PC-3 (cell line): ENCODE data around the gene MICALL2. TPM values are rescaled to one million over a fixed set of nuclear protein-coding genes. Genes with fewer than 3 reads are reported as not detected.
A peak's percentile ranks its signal among the peaks of the same experiment; 100 is the strongest.

ENCODE experiments used
- ATAC-seq: fragments of 200-7000 bp; cut with Tn5 transposase; 2 replicates; pipeline ENCODE4 v1.9.1; 2020; ENCODE audit warnings: mild to moderate bottlenecking, moderate library complexity
- BruUV-seq: library from RNA; stranded (reverse); fragments of 400-500 nt; replicated peaks from 2 replicates; lab custom pipeline; 2021; lab: Mats Ljungman, UMichigan
- CTCF ChIA-PET: fragments of 300-600 bp; sonication (Branson Sonifier 250); formaldehyde crosslinking; loops from one replicate; lab custom pipeline; 2022; ENCODE audit warnings: antibody characterized with exemption; lab: Charles Lee
- POLR2A ChIA-PET: fragments of 300-600 bp; sonication (Branson Sonifier 250); formaldehyde crosslinking; loops from one replicate; lab custom pipeline; 2022; ENCODE audit warnings: antibody characterized with exemption; ENCODE audit not compliant: unreplicated experiment; lab: Charles Lee
- DNase-seq: peaks from one replicate; pipeline ENCODE4 v3.0.0-alpha.2; 2015
- H2AFZ ChIP-seq: fragments of 300-600 bp; sonication (generic); 2 replicates; pipeline ENCODE4 v1.6.0; 2016; ENCODE audit warnings: antibody characterized with exemption, low read length
- H3F3A ChIP-seq: fragments of 300-600 bp; sonication (generic); one replicate; pipeline ENCODE4 v1.6.0; 2017; ENCODE audit warnings: antibody characterized with exemption, low read length, control low read depth, mild to moderate bottlenecking; ENCODE audit not compliant: unreplicated experiment
- H3K27ac ChIP-seq: fragments of 300-600 bp; sonication (generic); 2 replicates; pipeline ENCODE4 v1.5.1; 2016; ENCODE audit warnings: mild to moderate bottlenecking, low read length
- H3K27me3 ChIP-seq: fragments of 300-600 bp; sonication (generic); 2 replicates; pipeline ENCODE4 v1.6.1; 2016; ENCODE audit warnings: low read length, mixed read lengths
- H3K36me3 ChIP-seq: fragments of 300-600 bp; sonication (generic); 2 replicates; pipeline ENCODE4 v1.6.1; 2016; ENCODE audit warnings: low read depth, mixed run types, low read length, mixed read lengths
- H3K4me1 ChIP-seq: fragments of 300-600 bp; sonication (generic); 2 replicates; pipeline ENCODE4 v1.5.1; 2016; ENCODE audit warnings: low read length; ENCODE audit not compliant: insufficient read depth
- H3K4me2 ChIP-seq: fragments of 300-600 bp; sonication (generic); 2 replicates; pipeline ENCODE4 v1.6.0; 2016; ENCODE audit warnings: low read length
- H3K4me3 ChIP-seq: fragments of 300-600 bp; sonication (generic); 2 replicates; pipeline ENCODE4 v1.5.1; 2016; ENCODE audit warnings: mild to moderate bottlenecking, low read length, mixed read lengths
- H3K79me2 ChIP-seq: fragments of 300-600 bp; sonication (generic); 2 replicates; pipeline ENCODE4 v1.6.1; 2017; ENCODE audit warnings: low read length, mixed read lengths
- H3K9ac ChIP-seq: fragments of 300-600 bp; sonication (generic); 2 replicates; pipeline ENCODE4 v1.6.0; 2016; ENCODE audit warnings: mild to moderate bottlenecking, low read length
- H3K9me2 ChIP-seq: fragments of 300-600 bp; sonication (generic); replicated peaks from 2 replicates; pipeline ENCODE4 v1.6.1; 2016; ENCODE audit warnings: mixed run types, low read length, mixed read lengths
- H3K9me3 ChIP-seq: fragments of 300-600 bp; sonication (generic); 2 replicates; pipeline ENCODE4 v1.6.1; 2016; ENCODE audit warnings: low read length, mixed read lengths
- H4K20me1 ChIP-seq: fragments of 300-600 bp; sonication (generic); 2 replicates; pipeline ENCODE4 v1.6.1; 2016; ENCODE audit warnings: low read length, mixed read lengths
- EZH2 ChIP-seq: fragments of 300-600 bp; sonication (generic); IDR thresholded peaks from one replicate; pipeline ENCODE4 v1.6.1; 2017; ENCODE audit warnings: antibody characterized with exemption, mild to moderate bottlenecking, low read length; ENCODE audit not compliant: unreplicated experiment
- EZH2phosphoT487 ChIP-seq: fragments of 300-600 bp; sonication (generic); IDR thresholded peaks from 2 replicates; pipeline ENCODE4 v1.6.1; 2018; ENCODE audit warnings: mild to moderate bottlenecking, antibody characterized with exemption, low read length, borderline replicate concordance
- intact Hi-C: fragments of 100-400 bp; cut with micrococcal nuclease; formaldehyde crosslinking; loops from 2 replicates; pipeline ENCODE4 v1.9.0; 2023
- total RNA-seq: library from RNA; depleted of rRNA; stranded (reverse); fragments of >200 nt; gene quantifications from 2 replicates; pipeline ENCODE4 v1.2.3, GENCODE V29; 2014
- TF ChIP-seq, protein P1 (sequence below): fragments of 300-600 bp; sonication (generic); conservative IDR thresholded peaks from 2 replicates; pipeline ENCODE4 v1.5.1; 2017; ENCODE audit warnings: antibody characterized with exemption, low read depth, mild to moderate bottlenecking, low read length

MICALL2 gene
- total RNA-seq, 1 experiment from 2014 or later: 52.8 TPM

DNA sequence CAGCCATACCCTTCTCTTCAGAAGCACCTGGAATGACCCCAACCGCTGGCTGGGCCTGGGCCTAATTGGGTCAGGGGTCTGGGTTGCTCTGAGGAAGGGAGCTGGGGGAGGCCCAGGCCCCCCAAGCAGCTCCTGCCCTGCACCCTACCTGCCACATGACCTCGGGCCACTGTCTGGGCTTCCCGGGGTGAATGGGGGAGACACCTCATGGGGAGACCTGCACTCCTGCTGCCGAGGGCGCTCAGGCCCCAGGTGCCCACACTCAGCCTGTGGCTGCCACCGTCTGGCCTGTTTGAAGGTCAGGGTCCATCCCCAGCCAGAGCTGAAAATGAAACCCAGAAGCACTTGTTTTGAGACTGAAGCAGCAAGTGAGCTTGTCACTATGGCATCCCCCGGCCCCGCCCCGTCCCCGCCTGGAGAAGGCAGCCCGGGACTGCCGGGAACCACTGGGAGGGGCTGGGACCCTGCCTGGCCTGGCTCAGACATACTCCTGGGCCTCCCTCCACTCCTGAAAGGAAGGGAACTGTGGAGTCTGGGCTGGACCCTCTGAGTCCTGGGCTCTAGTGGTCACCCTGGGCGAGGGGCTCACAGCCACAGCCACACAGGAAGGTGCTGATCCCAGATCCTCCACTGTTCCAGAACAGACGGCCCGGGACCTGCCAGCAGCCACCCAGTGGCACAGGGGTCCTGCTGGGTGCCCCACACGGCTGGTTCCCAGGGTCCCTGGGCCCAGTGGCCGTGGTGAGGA is 7.4 kb upstream of the MICALL2 start:
- Histone ChIP-seq H3K27ac (no peak overlapping the region), H3K4me3 (no peak overlapping the region), H3K27me3 (no peaks in the 10 kb centered on the region), H3K4me1 (0 out of 2 replicates have a peak, but pooled peaks cover 7% of the 10 kb centered on the region), H3K79me2 (no peaks in the 10 kb centered on the region), H2AFZ (no peak overlapping the region), H3K9ac (no peak overlapping the region), H3F3A (no peaks in the 10 kb centered on the region), H3K4me2 (no peak overlapping the region), H3K9me2 (no peaks in the 10 kb centered on the region), H4K20me1 (no peaks in the 10 kb centered on the region), H3K9me3 (no peaks in the 10 kb centered on the region), H3K36me3 (no peaks in the 10 kb centered on the region)
- no peak for TF ChIP-seq EZH2phosphoT487
- no peak for TF ChIP-seq EZH2
- TF ChIP-seq, protein P1, sequence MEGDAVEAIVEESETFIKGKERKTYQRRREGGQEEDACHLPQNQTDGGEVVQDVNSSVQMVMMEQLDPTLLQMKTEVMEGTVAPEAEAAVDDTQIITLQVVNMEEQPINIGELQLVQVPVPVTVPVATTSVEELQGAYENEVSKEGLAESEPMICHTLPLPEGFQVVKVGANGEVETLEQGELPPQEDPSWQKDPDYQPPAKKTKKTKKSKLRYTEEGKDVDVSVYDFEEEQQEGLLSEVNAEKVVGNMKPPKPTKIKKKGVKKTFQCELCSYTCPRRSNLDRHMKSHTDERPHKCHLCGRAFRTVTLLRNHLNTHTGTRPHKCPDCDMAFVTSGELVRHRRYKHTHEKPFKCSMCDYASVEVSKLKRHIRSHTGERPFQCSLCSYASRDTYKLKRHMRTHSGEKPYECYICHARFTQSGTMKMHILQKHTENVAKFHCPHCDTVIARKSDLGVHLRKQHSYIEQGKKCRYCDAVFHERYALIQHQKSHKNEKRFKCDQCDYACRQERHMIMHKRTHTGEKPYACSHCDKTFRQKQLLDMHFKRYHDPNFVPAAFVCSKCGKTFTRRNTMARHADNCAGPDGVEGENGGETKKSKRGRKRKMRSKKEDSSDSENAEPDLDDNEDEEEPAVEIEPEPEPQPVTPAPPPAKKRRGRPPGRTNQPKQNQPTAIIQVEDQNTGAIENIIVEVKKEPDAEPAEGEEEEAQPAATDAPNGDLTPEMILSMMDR: no peak
- DNase-seq: peak; percentile 29
- peak; percentile 59 for ATAC-seq
- ChIA-PET CTCF (no interaction called here), POLR2A (no interaction called here)
- no TSS peak for BruUV-seq
- intact Hi-C loops: no loop called here

DNA sequence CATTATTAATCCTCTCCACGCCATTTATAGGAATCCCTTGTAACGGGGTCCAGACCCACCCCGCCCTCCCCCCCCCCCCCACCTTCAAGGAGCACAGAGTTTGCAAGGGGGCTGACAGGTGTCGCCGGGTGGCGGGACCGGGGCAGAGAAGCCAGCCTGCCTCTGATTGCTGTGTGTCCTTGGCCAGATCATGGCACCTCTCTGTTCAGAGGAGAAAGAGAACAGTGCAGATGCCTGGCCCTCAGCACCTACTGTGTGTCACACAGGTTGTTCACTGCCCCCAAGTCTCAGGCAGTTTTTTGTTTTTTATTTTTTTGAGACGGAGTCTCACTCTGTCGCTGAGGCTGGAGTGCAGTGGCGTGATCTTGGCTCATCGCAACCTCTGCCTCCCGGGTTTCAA is 5.4 kb upstream of the MICALL2 start:
- no peaks in the 10 kb centered on the region for H3K36me3 ChIP-seq
- no peaks in the 10 kb centered on the region for H4K20me1 ChIP-seq
- no peaks in the 10 kb centered on the region for H3K9me2 ChIP-seq
- H3K9ac ChIP-seq: no peak overlapping the region
- ChIA-PET POLR2A (no interaction called here), CTCF (no interaction called here)
- no peaks in the 10 kb centered on the region for H3K79me2 ChIP-seq
- no peaks in the 10 kb centered on the region for H3K9me3 ChIP-seq
- DNase-seq (no peak), ATAC-seq (no peak)
- H3K4me2 ChIP-seq: no peak overlapping the region
- no TSS peak for BruUV-seq
- no peak overlapping the region for H3K27ac ChIP-seq
- TF ChIP-seq, protein P1: no peak
- TF ChIP-seq EZH2phosphoT487 (no peak), EZH2 (no peak)
- intact Hi-C loops: no loop called here
- H3K4me1 ChIP-seq: peaks cover 7% of the 10 kb centered on the region; the same call in 1 of the 2 replicates
- no peaks in the 10 kb centered on the region for H3F3A ChIP-seq
- H3K4me3 ChIP-seq: no peak overlapping the region
- no peaks in the 10 kb centered on the region for H3K27me3 ChIP-seq
- H2AFZ ChIP-seq: no peak overlapping the region

DNA sequence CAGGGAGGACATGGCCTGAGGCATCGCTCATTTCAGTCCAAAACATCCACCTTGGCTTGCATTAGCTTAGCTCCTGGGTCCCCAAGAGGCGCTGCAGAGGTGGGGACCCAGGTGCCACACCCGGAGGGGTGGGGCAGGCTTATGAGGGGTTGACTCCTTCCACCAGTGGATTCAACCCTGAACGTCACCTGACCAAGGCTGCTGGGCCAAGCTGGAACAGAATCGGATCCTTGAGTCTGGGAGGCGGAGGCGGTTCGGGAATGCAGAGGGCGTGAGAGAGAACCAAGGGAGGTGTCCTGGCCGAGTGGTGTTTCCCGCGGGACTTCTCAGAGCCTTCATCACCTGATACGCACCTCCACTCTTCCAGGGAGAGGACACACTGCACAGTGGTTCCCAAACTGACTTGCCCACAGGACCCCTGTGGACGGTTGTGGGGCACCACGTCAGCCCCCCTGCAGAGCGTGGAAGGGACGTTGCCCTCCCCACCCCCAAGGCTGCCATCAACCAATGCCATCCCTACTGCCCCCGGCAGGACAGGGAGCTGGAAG is 4.5 kb upstream of the MICALL2 start:
- ATAC-seq (no peak), DNase-seq (no peak)
- Histone ChIP-seq H3K9ac (no peak overlapping the region), H3K4me1 (peaks cover 7% of the 10 kb centered on the region; the same call in 1 of the 2 replicates), H3K27ac (no peak overlapping the region), H3K4me3 (no peak overlapping the region), H3K9me3 (no peaks in the 10 kb centered on the region), H3K4me2 (no peak overlapping the region), H3K27me3 (no peaks in the 10 kb centered on the region), H3K79me2 (peaks cover 4% of the 10 kb centered on the region), H3F3A (no peaks in the 10 kb centered on the region), H3K9me2 (no peaks in the 10 kb centered on the region), H4K20me1 (no peaks in the 10 kb centered on the region), H2AFZ (no peak overlapping the region), H3K36me3 (no peaks in the 10 kb centered on the region)
- intact Hi-C loops: no loop called here
- ChIA-PET CTCF (no interaction called here), POLR2A (no interaction called here)
- no peak for TF ChIP-seq EZH2
- TF ChIP-seq, protein P1: no peak
- no peak for TF ChIP-seq EZH2phosphoT487
- no TSS peak for BruUV-seq
